Urinary bladder (tissue), 4 donors: Measurements from ENCODE around the gene ZNF689. TPM values are rescaled to one million over a fixed set of nuclear protein-coding genes. Genes with fewer than 3 reads are reported as not detected.

Source experiments
- DNase-seq: peaks from one replicate; pipeline ENCODE4 v3.0.0-alpha.2; 2015; ENCODE audit errors: extremely low spot score
- H3K27ac ChIP-seq: one replicate; pipeline ENCODE4 v1.5.1; 2013; ENCODE audit warnings: low read depth, mild to moderate bottlenecking, moderate library complexity
- H3K36me3 ChIP-seq: one replicate; pipeline ENCODE4 v1.6.1; 2013; ENCODE audit warnings: mild to moderate bottlenecking, moderate library complexity; ENCODE audit not compliant: insufficient read depth
- H3K4me1 ChIP-seq: one replicate; pipeline ENCODE4 v1.6.1; 2013; ENCODE audit warnings: mild to moderate bottlenecking, moderate library complexity; ENCODE audit not compliant: insufficient read depth
- H3K4me3 ChIP-seq: one replicate; pipeline ENCODE4 v1.5.1; 2013; ENCODE audit warnings: low read depth, low read length
- WGBS: extraction: QIAGEN DNeasy Blood & Tissue Kit; methylation state at CpG from one replicate; pipeline ENCODE4 v1.1.7; 2013; 5-methylcytosine and 5-hydroxymethylcytosine counted together
- polyA plus RNA-seq: library from polyadenylated mRNA; stranded (reverse); fragments of 200-250 nt; gene quantifications from one replicate; pipeline ENCODE4 v1.2.3, GENCODE V29; 2013
- total RNA-seq: library from RNA; depleted of rRNA; stranded (reverse); fragments of >200 nt; gene quantifications from one replicate; pipeline ENCODE4 v1.2.3, GENCODE V29; 2014
- donor health status: healthy with polysubstance abuse.
- donor health status: healthy.

Gene ZNF689
- total and polyA plus RNA-seq, 2 donors: 5.6 to 8.8 TPM

- no peak for DNase-seq
- 43% methylated on average over 10 of the region's 10 CpGs for WGBS
Observed at GRCh38 chr16:30622455-30623032, 12.4 kb upstream of the ZNF689 start.

GRCh38 chr16:30621765-30622164, 11.6 kb upstream of the ZNF689 start:
- no peak overlapping the region for H3K27ac ChIP-seq
- no peak overlapping the region for H3K4me3 ChIP-seq
- WGBS: 64% methylated on average over 5 of the region's 5 CpGs
- no peaks in the 10 kb centered on the region for H3K4me1 ChIP-seq
- no peaks in the 10 kb centered on the region for H3K36me3 ChIP-seq
- no peak for DNase-seq

More at GRCh38 chr16:30622455-30623032, 12.4 kb upstream of the ZNF689 start:
- Histone ChIP-seq H3K4me1 (no peaks in the 10 kb centered on the region), H3K36me3 (no peaks in the 10 kb centered on the region), H3K4me3 (no peak overlapping the region), H3K27ac (no peak overlapping the region)

- no peaks in the 10 kb centered on the region for H3K4me1 ChIP-seq
- 59% methylated on average over 3 of the region's 3 CpGs for WGBS
- H3K36me3 ChIP-seq: no peaks in the 10 kb centered on the region
- no peak overlapping the region for H3K4me3 ChIP-seq
- no peak overlapping the region for H3K27ac ChIP-seq
- DNase-seq: no peak
Observed at GRCh38 chr16:30620169-30620568, 10.0 kb upstream of the ZNF689 start.

- Histone ChIP-seq H3K36me3 (no peaks in the 10 kb centered on the region), H3K4me1 (no peaks in the 10 kb centered on the region), H3K4me3 (no peak overlapping the region), H3K27ac (no peak overlapping the region)
- no peak for DNase-seq
- WGBS: 75% methylated on average over 5 of the region's 5 CpGs
Observed at GRCh38 chr16:30619638-30620037, 9.4 kb upstream of the ZNF689 start.

GRCh38 chr16:30619202-30619601, 9.0 kb upstream of the ZNF689 start:
- Histone ChIP-seq H3K4me3 (no peak overlapping the region), H3K4me1 (no peaks in the 10 kb centered on the region), H3K36me3 (no peaks in the 10 kb centered on the region), H3K27ac (no peak overlapping the region)
- 81% methylated on average over 4 of the region's 4 CpGs for WGBS
- DNase-seq: no peak

GRCh38 chr16:30615358-30616091, 5.3 kb upstream of the ZNF689 start:
- Histone ChIP-seq H3K4me3 (no peak overlapping the region), H3K36me3 (no peaks in the 10 kb centered on the region), H3K27ac (no peak overlapping the region), H3K4me1 (no peaks in the 10 kb centered on the region)
- no peak for DNase-seq
- WGBS: 30% methylated on average over 12 of the region's 12 CpGs

- Histone ChIP-seq H3K36me3 (peaks cover 4% of the 10 kb centered on the region), H3K4me1 (no peaks in the 10 kb centered on the region), H3K27ac (peak overlapping the region; percentile 91), H3K4me3 (peak overlapping the region; percentile 75)
- 12% methylated on average over 40 of the region's 40 CpGs for WGBS
- DNase-seq: no peak
Observed at GRCh38 chr16:30609002-30609925, 925 bp downstream of the ZNF689 start.

- no peak for DNase-seq
- 96% methylated on average over 3 of the region's 3 CpGs for WGBS
- Histone ChIP-seq H3K4me1 (no peaks in the 10 kb centered on the region), H3K36me3 (peaks cover 5% of the 10 kb centered on the region), H3K4me3 (no peak overlapping the region), H3K27ac (no peak overlapping the region)
Observed at GRCh38 chr16:30606004-30606403, 4.2 kb downstream of the ZNF689 start.

- WGBS: 90% methylated on average over 15 of the region's 15 CpGs
- Histone ChIP-seq H3K4me3 (no peak overlapping the region), H3K36me3 (peaks cover 5% of the 10 kb centered on the region), H3K27ac (no peak overlapping the region), H3K4me1 (no peaks in the 10 kb centered on the region)
- no peak for DNase-seq
Observed at GRCh38 chr16:30605158-30605557, 5.0 kb downstream of the ZNF689 start.

- WGBS: 93% methylated on average over 49 of the region's 49 CpGs
- Histone ChIP-seq H3K27ac (no peak overlapping the region), H3K4me1 (no peaks in the 10 kb centered on the region), H3K4me3 (no peak overlapping the region), H3K36me3 (peaks cover 5% of the 10 kb centered on the region)
- no peak for DNase-seq
Observed at GRCh38 chr16:30604316-30604947, 5.8 kb downstream of the ZNF689 start.

GRCh38 chr16:30603945-30604315, 6.3 kb downstream of the ZNF689 start:
- DNase-seq: no peak
- no peak overlapping the region for H3K4me3 ChIP-seq
- H3K36me3 ChIP-seq: peaks cover 5% of the 10 kb centered on the region
- WGBS: 89% methylated on average over 7 of the region's 7 CpGs
- no peak overlapping the region for H3K27ac ChIP-seq
- H3K4me1 ChIP-seq: no peaks in the 10 kb centered on the region

- peaks cover 5% of the 10 kb centered on the region for H3K36me3 ChIP-seq
- H3K27ac ChIP-seq: no peak overlapping the region
- WGBS: 51% methylated on average over 4 of the region's 4 CpGs
- no peak overlapping the region for H3K4me3 ChIP-seq
- DNase-seq: no peak
- H3K4me1 ChIP-seq: no peaks in the 10 kb centered on the region
Observed at GRCh38 chr16:30602616-30603277, 7.4 kb downstream of the ZNF689 start.

GRCh38 chr16:30601966-30602365, 8.2 kb downstream of the ZNF689 start:
- Histone ChIP-seq H3K36me3 (peaks cover 5% of the 10 kb centered on the region), H3K27ac (no peak overlapping the region), H3K4me1 (no peaks in the 10 kb centered on the region), H3K4me3 (no peak overlapping the region)
- 79% methylated on average over 4 of the region's 4 CpGs for WGBS
- no peak for DNase-seq
